Measurements from ENCODE around the gene CUL3. TPM values are rescaled to one million over a fixed set of nuclear protein-coding genes. Genes with fewer than 3 reads are reported as not detected.
"Not testable (repeated sequence)": the region's sequence is repeated elsewhere in the genome, so short reads cannot be mapped to it uniquely, and the experiment has no call there.

The CUL3 gene
- total RNA-seq, 1 experiment from 2014 or later, result 104 TPM

GRCh38 chr2:224611938-224612337 is 26.8 kb upstream of the CUL3 start:
- H3K27ac ChIP-seq (ENCODE audit: low read length), result no peak overlapping the region
- ATAC-seq (no peak), DNase-seq (ENCODE audit: low read depth, low spot score) (no peak)
- CTCF ChIA-PET, result no interaction called here
- H3K4me1 ChIP-seq (ENCODE audit: control insufficient read depth, insufficient read depth, low read length), result no peaks in the 10 kb centered on the region
- intact Hi-C loops (cut with micrococcal nuclease; ENCODE audit: unreplicated experiment), result no loop called here
- in situ Hi-C loops (cut with HindIII; ENCODE audit: low pct_unique_long_range_greater_than_20kb, low sequenced_read_pairs), result no loop called here
- no TSS peak for BruUV-seq (replicated peaks)
- TF ChIP-seq CTCF (IDR thresholded peaks at IDR 0.05), result peak; percentile 50
- no peak for TF ChIP-seq TCF7L2 (IDR thresholded peaks at IDR 0.05; ENCODE audit: low read depth, low read length)
- no peaks in the 10 kb centered on the region for H3K36me3 ChIP-seq (ENCODE audit: control insufficient read depth, insufficient read depth, low read length)
- no peaks in the 10 kb centered on the region for H3K27me3 ChIP-seq (ENCODE audit: control insufficient read depth, insufficient read depth, low read length)
- H3K4me3 ChIP-seq (ENCODE audit: low read depth in 2 of 2, low read length in 2 of 2), result no peak overlapping the region
- POLR2A ChIA-PET, result no interaction called here
- H3K9me3 ChIP-seq (ENCODE audit: control insufficient read depth, insufficient read depth, low read depth, low read length), result no peaks in the 10 kb centered on the region

GRCh38 chr2:224608104-224608503 is 22.9 kb upstream of the CUL3 start:
- Histone ChIP-seq H3K4me1 (ENCODE audit: control insufficient read depth, insufficient read depth, low read length) (no peaks in the 10 kb centered on the region), H3K27ac (ENCODE audit: low read length) (no peak overlapping the region), H3K9me3 (ENCODE audit: control insufficient read depth, insufficient read depth, low read depth, low read length) (no peaks in the 10 kb centered on the region), H3K36me3 (ENCODE audit: control insufficient read depth, insufficient read depth, low read length) (no peaks in the 10 kb centered on the region), H3K4me3 (ENCODE audit: low read depth in 2 of 2, low read length in 2 of 2) (no peak overlapping the region), H3K27me3 (ENCODE audit: control insufficient read depth, insufficient read depth, low read length) (no peaks in the 10 kb centered on the region)
- intact Hi-C loops (cut with micrococcal nuclease; ENCODE audit: unreplicated experiment) (no loop called here), in situ Hi-C loops (cut with HindIII; ENCODE audit: low pct_unique_long_range_greater_than_20kb, low sequenced_read_pairs) (no loop called here)
- BruUV-seq (replicated peaks), result no TSS peak
- no peak for ATAC-seq
- CTCF ChIA-PET, result no interaction called here
- POLR2A ChIA-PET, result interaction anchor here (0.7 to 1.2 kb wide), 2 partner anchors 22 to 552 kb away, joined by 3 read pairs; partner anchors contain the start of gene CUL3
- no peak for TF ChIP-seq SIN3A (IDR thresholded peaks at IDR 0.05; ENCODE audit: borderline replicate concordance, insufficient read depth, low read depth, low read length)
- no peak for TF ChIP-seq TCF7L2 (IDR thresholded peaks at IDR 0.05; ENCODE audit: low read depth, low read length)
- TF ChIP-seq POLR2AphosphoS5 (IDR thresholded peaks at IDR 0.05; ENCODE audit: low read depth, low read length), result no peak
- TF ChIP-seq CTCF (IDR thresholded peaks at IDR 0.05), result no peak
- TF ChIP-seq REST (IDR thresholded peaks at IDR 0.05; ENCODE audit: insufficient read depth in 1 of 2, low read depth in 2 of 2, low read length in 1 of 2), result no peak
- DNase-seq (ENCODE audit: low read depth, low spot score), result no peak

- intact Hi-C loops (cut with micrococcal nuclease; ENCODE audit: unreplicated experiment); H3K36me3 ChIP-seq (ENCODE audit: control insufficient read depth, insufficient read depth, low read length); ATAC-seq; POLR2A ChIA-PET; H3K4me1 ChIP-seq (ENCODE audit: control insufficient read depth, insufficient read depth, low read length); H3K4me3 ChIP-seq (ENCODE audit: low read depth in 2 of 2, low read length in 2 of 2); DNase-seq (ENCODE audit: low read depth, low spot score); H3K9me3 ChIP-seq (ENCODE audit: control insufficient read depth, insufficient read depth, low read depth, low read length); H3K27ac ChIP-seq (ENCODE audit: low read length); in situ Hi-C loops (cut with HindIII; ENCODE audit: low pct_unique_long_range_greater_than_20kb, low sequenced_read_pairs); H3K27me3 ChIP-seq (ENCODE audit: control insufficient read depth, insufficient read depth, low read length); BruUV-seq (replicated peaks); CTCF ChIA-PET: not testable (repeated sequence)
These were observed 18.8 kb upstream of the CUL3 start for GRCh38 chr2:224603746-224604500.

- H3K27ac ChIP-seq (ENCODE audit: low read length); H3K36me3 ChIP-seq (ENCODE audit: control insufficient read depth, insufficient read depth, low read length); H3K4me3 ChIP-seq (ENCODE audit: low read depth in 2 of 2, low read length in 2 of 2); in situ Hi-C loops (cut with HindIII; ENCODE audit: low pct_unique_long_range_greater_than_20kb, low sequenced_read_pairs); BruUV-seq (replicated peaks); CTCF ChIA-PET; ATAC-seq; intact Hi-C loops (cut with micrococcal nuclease; ENCODE audit: unreplicated experiment); DNase-seq (ENCODE audit: low read depth, low spot score); H3K4me1 ChIP-seq (ENCODE audit: control insufficient read depth, insufficient read depth, low read length); H3K9me3 ChIP-seq (ENCODE audit: control insufficient read depth, insufficient read depth, low read depth, low read length); POLR2A ChIA-PET; H3K27me3 ChIP-seq (ENCODE audit: control insufficient read depth, insufficient read depth, low read length): not testable (repeated sequence)
These were observed 17.7 kb upstream of the CUL3 start for GRCh38 chr2:224602778-224603375.
